Measurements from ENCODE around the gene HBP1.

DNA sequence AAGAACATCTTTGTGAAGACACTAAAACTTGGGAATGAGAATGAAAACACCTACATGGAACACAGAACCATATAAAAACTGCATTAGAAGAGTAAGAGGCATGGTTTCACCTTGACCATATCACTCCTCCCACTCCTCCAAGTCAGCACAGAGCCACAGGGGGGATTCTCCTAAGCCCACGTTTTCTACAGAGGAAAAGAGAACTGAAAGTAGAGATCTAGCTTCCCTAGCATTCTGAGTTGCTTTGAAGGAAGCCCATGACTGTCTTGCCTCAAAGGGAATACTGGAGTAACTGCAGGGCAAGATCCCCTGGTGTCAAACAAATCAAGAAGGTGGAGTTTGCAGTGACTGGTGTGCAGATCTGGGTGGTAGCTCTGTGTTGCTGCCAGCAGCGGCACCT lies 43.9 kb downstream of the HBP1 start:
- TF ChIP-seq EZH2phosphoT487 (IDR thresholded peaks at IDR 0.05; ENCODE audit: low read depth, severe bottlenecking, unreplicated experiment), result no peak
- TF ChIP-seq, protein P1, sequence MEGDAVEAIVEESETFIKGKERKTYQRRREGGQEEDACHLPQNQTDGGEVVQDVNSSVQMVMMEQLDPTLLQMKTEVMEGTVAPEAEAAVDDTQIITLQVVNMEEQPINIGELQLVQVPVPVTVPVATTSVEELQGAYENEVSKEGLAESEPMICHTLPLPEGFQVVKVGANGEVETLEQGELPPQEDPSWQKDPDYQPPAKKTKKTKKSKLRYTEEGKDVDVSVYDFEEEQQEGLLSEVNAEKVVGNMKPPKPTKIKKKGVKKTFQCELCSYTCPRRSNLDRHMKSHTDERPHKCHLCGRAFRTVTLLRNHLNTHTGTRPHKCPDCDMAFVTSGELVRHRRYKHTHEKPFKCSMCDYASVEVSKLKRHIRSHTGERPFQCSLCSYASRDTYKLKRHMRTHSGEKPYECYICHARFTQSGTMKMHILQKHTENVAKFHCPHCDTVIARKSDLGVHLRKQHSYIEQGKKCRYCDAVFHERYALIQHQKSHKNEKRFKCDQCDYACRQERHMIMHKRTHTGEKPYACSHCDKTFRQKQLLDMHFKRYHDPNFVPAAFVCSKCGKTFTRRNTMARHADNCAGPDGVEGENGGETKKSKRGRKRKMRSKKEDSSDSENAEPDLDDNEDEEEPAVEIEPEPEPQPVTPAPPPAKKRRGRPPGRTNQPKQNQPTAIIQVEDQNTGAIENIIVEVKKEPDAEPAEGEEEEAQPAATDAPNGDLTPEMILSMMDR (IDR thresholded peaks at IDR 0.05; ENCODE audit: poor library complexity), result no peak

Data from hepatocyte (in vitro differentiated cells).